GM23338 (cell line): ENCODE results near the gene ZSWIM5. TPM values are rescaled to one million over a fixed set of nuclear protein-coding genes. Genes with fewer than 3 reads are reported as not detected.
A peak's percentile ranks its signal among the peaks of the same experiment; 100 is the strongest.
"Not testable (repeated sequence)": the region's sequence is repeated elsewhere in the genome, so short reads cannot be mapped to it uniquely, and the experiment has no call there.

Experiments
- ATAC-seq: fragments of 200-7000 bp; cut with Tn5 transposase; 3 replicates; pipeline ENCODE4 v1.9.1; 2020
- DNase-seq: peaks from one replicate; pipeline ENCODE4 v3.0.0-alpha.2; 2015; ENCODE audit warnings: low spot score
- H2AFZ ChIP-seq: fragments of 200-600 bp; sonication (generic); 2 replicates; pipeline ENCODE4 v1.8.0; 2016; ENCODE audit warnings: antibody characterized with exemption, mild to moderate bottlenecking, moderate library complexity
- H3F3A ChIP-seq: fragments of 200-600 bp; sonication (generic); replicated peaks from 2 replicates; pipeline ENCODE4 v1.8.0; 2017; ENCODE audit warnings: antibody characterized with exemption, mixed run types, low read depth
- H3K27ac ChIP-seq: fragments of 200-600 bp; sonication (generic); 2 replicates; pipeline ENCODE4 v1.6.1; 2016; ENCODE audit warnings: low read depth
- H3K27me3 ChIP-seq: fragments of 200-600 bp; sonication (generic); 2 replicates; pipeline ENCODE4 v1.8.0; 2016; ENCODE audit warnings: mild to moderate bottlenecking, mixed run types, moderate library complexity; ENCODE audit not compliant: insufficient read depth
- H3K36me3 ChIP-seq: fragments of 200-600 bp; sonication (generic); 2 replicates; pipeline ENCODE4 v1.8.0; 2016; ENCODE audit warnings: mild to moderate bottlenecking; ENCODE audit not compliant: insufficient read depth
- H3K4me1 ChIP-seq: fragments of 200-600 bp; sonication (generic); 2 replicates; pipeline ENCODE4 v1.8.0; 2016; ENCODE audit warnings: mild to moderate bottlenecking, moderate library complexity; ENCODE audit not compliant: insufficient read depth
- H3K4me2 ChIP-seq: fragments of 200-600 bp; sonication (generic); 2 replicates; pipeline ENCODE4 v1.7.1; 2017; ENCODE audit warnings: mixed run types
- H3K4me3 ChIP-seq: fragments of 200-600 bp; sonication (generic); 2 replicates; pipeline ENCODE4 v1.6.1; 2016; ENCODE audit warnings: mixed run types
- H3K79me2 ChIP-seq: fragments of 200-600 bp; sonication (generic); replicated peaks from 2 replicates; pipeline ENCODE4 v1.8.0; 2017; ENCODE audit warnings: mild to moderate bottlenecking; ENCODE audit not compliant: insufficient read depth
- H3K9me2 ChIP-seq: fragments of 200-600 bp; sonication (generic); 2 replicates; pipeline ENCODE4 v1.8.0; 2017; ENCODE audit not compliant: insufficient read depth
- H4K20me1 ChIP-seq: fragments of 200-600 bp; sonication (generic); replicated peaks from 2 replicates; pipeline ENCODE4 v1.8.0; 2017; ENCODE audit warnings: mild to moderate bottlenecking; ENCODE audit not compliant: insufficient read depth
- H3K27ac Mint-ChIP-seq: 2 replicates; pipeline ENCODE4 v1.8.0; 2020; ENCODE audit warnings: inconsistent platforms, mild to moderate bottlenecking, moderate library complexity, mixed read lengths
- H3K27me3 Mint-ChIP-seq: 3 replicates; pipeline ENCODE4 v1.8.0; 2022; ENCODE audit warnings: low read depth, mild to moderate bottlenecking, moderate library complexity, mixed read lengths, inconsistent platforms; ENCODE audit not compliant: insufficient read depth, poor library complexity
- H3K36me3 Mint-ChIP-seq: 3 replicates; pipeline ENCODE4 v1.8.0; 2021; ENCODE audit warnings: low read depth, mild to moderate bottlenecking, inconsistent platforms, moderate library complexity, mixed read lengths
- H3K4me1 Mint-ChIP-seq: 3 replicates; pipeline ENCODE4 v1.8.0; 2020; ENCODE audit warnings: mild to moderate bottlenecking, inconsistent platforms, mixed read lengths
- H3K4me3 Mint-ChIP-seq: 3 replicates; pipeline ENCODE4 v1.8.0; 2021; ENCODE audit warnings: moderate library complexity, mild to moderate bottlenecking, inconsistent platforms, mixed read lengths
- H3K9me3 Mint-ChIP-seq: 3 replicates; pipeline ENCODE4 v1.8.0; 2020; ENCODE audit warnings: moderate library complexity, mild to moderate bottlenecking, inconsistent platforms, mixed read lengths
- CREB1 ChIP-seq: fragments of 250-450 bp; sonication (Bioruptor Pico); IDR thresholded peaks from 2 replicates; pipeline ENCODE4 v1.5.0; 2020; ENCODE audit warnings: low read depth, mild to moderate bottlenecking, moderate library complexity
- EZH2 ChIP-seq: fragments of 200-600 bp; sonication (generic); IDR thresholded peaks from one replicate; pipeline ENCODE4 v1.8.0; 2017; ENCODE audit warnings: antibody characterized with exemption, mild to moderate bottlenecking, low read depth; ENCODE audit not compliant: unreplicated experiment
- JUNB ChIP-seq: IDR thresholded peaks from one replicate; pipeline ENCODE4 v1.6.1; 2016; ENCODE audit warnings: antibody characterized with exemption; ENCODE audit not compliant: unreplicated experiment
- NANOG ChIP-seq: IDR thresholded peaks from 2 replicates; pipeline ENCODE4 v1.6.1; 2016; ENCODE audit warnings: antibody characterized with exemption, borderline replicate concordance
- POLR2AphosphoS5 ChIP-seq: IDR thresholded peaks from 2 replicates; pipeline ENCODE4 v1.6.1; 2016; ENCODE audit warnings: antibody characterized with exemption, low read depth
- ZNF114 ChIP-seq: fragments of 250-450 bp; sonication (Bioruptor Pico); IDR thresholded peaks from 2 replicates; pipeline ENCODE4 v1.5.0; 2020; ENCODE audit warnings: mild to moderate bottlenecking, moderate library complexity
- ZNF331 ChIP-seq: fragments of 250-450 bp; sonication (Bioruptor Pico); IDR thresholded peaks from 2 replicates; pipeline ENCODE4 v1.5.0; 2020; ENCODE audit warnings: low read depth, mild to moderate bottlenecking, moderate library complexity
- polyA plus RNA-seq: library from polyadenylated mRNA; unstranded; fragments of >200 nt; fragmentation: Nextera tagmentation; extraction: Ambion mirVana; gene quantifications from 2 replicates; pipeline ENCODE4 v1.2.1, GENCODE V29; 2016
- total RNA-seq: library from RNA; depleted of rRNA; stranded (reverse); fragments of >200 nt; shearing (Covaris generic); gene quantifications from 2 replicates; pipeline ENCODE4 v1.2.3, GENCODE V29; 2014
- TF ChIP-seq, protein P1 (sequence below): IDR thresholded peaks from 2 replicates; pipeline ENCODE4 v1.6.1; 2016; ENCODE audit warnings: antibody characterized with exemption
- TF ChIP-seq, protein P2 (sequence below), 2 experiments: fragments of 200-600 bp in 1 of 2; sonication (generic) in 1 of 2; conservative IDR thresholded peaks; 2 replicates each; pipeline versions ENCODE4 v1.5.1 to v1.6.1; 2016 to 2017; ENCODE audit warnings: antibody characterized with exemption in 2 of 2, low read depth in 2 of 2, mild to moderate bottlenecking in 2 of 2, moderate library complexity in 1 of 2
- TF ChIP-seq, protein P3 (sequence below): IDR thresholded peaks from one replicate; pipeline ENCODE4 v1.6.1; 2018; ENCODE audit warnings: antibody characterized with exemption; ENCODE audit not compliant: unreplicated experiment

ZSWIM5 gene
- total and polyA plus RNA-seq, 2 experiments from 2014 or later = 0.65 to 3.6 TPM

DNA sequence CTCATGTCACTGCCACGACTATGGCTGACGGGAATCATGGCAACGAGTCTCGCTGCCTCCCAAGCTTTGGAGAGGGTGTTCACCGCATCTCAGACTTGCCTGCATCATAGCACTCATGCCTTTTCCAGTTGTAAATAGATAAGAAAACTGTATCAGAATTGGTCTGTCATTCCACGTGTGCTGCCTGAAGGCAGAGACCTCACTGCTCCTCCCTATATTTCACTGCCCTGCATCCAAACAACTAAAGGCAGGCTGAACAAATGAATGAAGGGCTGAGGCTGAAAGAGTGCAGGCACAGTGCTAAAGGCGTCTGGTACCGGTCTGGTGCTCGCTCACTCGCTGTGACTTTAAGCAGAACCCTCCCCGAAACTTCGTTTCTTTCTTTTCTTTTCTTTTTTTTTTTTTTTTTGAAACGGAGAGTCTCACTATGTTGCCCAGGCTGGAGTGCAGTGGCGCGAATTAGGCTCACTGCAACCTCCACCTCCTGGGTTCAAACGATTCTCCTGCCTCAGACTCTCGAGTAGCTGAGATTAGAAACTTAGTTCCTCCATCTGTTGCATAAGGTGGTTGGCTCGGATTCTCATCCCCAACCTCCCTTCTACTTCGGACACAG is 220.6 kb downstream of the ZSWIM5 start:
- Mint-ChIP-seq H3K27me3 (peaks cover 5% of the 10 kb centered on the region), H3K36me3 (peaks cover 3% of the 10 kb centered on the region; the same call in 1 of the 3 replicates), H3K27ac (no peak overlapping the region; the same call in 1 of the 2 replicates), H3K4me1 (peaks cover 3% of the 10 kb centered on the region; the same call in 2 of the 3 replicates), H3K4me3 (peak overlapping the region; percentile 100), H3K9me3 (peaks cover 5% of the 10 kb centered on the region; the same call in 2 of the 3 replicates)
- Histone ChIP-seq H3K4me1 (no peaks in the 10 kb centered on the region), H2AFZ (peak overlapping the region; percentile 94), H3K79me2 (peaks cover 13% of the 10 kb centered on the region), H3K27ac (no peak overlapping the region), H3K36me3 (no peaks in the 10 kb centered on the region; the same call in 1 of the 2 replicates), H3K27me3 (no peaks in the 10 kb centered on the region), H3K4me2 (peak overlapping the region; percentile 90), H3F3A (no peaks in the 10 kb centered on the region), H4K20me1 (no peaks in the 10 kb centered on the region), H3K4me3 (peak overlapping the region; percentile 96), H3K9me2 (no peaks in the 10 kb centered on the region)
- ATAC-seq (no peak; the same call in 2 of the 3 replicates), DNase-seq (no peak)
- TF ChIP-seq EZH2 = no peak

DNA sequence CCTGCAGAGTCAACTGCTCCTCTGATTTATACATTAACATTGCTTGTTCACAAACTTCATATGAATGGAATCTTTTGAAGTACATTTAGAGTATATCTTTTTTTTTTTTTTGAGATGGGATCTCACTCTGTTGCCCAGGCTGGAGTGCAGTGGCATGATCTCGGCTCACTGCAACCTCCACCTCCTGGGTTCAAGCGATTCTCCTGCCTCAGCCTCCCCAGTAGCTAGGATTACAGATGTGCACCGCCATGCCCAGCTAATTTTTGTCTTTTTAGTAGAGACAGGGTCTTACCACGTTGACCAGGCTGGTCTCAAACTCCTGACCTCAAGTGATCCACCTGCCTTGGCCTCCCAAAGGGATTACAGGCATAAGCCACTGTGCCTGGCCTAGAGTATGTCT is 229.0 kb downstream of the ZSWIM5 start:
- not testable (repeated sequence) for H3K4me3 Mint-ChIP-seq, H3K79me2 ChIP-seq, H3K27me3 Mint-ChIP-seq, H3K27ac Mint-ChIP-seq, H4K20me1 ChIP-seq, H3K4me1 ChIP-seq, H3F3A ChIP-seq, H3K4me2 ChIP-seq, H3K36me3 ChIP-seq, H3K9me3 Mint-ChIP-seq, DNase-seq, H3K9me2 ChIP-seq, H2AFZ ChIP-seq, H3K4me1 Mint-ChIP-seq, H3K4me3 ChIP-seq, H3K27me3 ChIP-seq, H3K27ac ChIP-seq, ATAC-seq
- H3K36me3 Mint-ChIP-seq = peaks cover 46% of the 10 kb centered on the region

DNA sequence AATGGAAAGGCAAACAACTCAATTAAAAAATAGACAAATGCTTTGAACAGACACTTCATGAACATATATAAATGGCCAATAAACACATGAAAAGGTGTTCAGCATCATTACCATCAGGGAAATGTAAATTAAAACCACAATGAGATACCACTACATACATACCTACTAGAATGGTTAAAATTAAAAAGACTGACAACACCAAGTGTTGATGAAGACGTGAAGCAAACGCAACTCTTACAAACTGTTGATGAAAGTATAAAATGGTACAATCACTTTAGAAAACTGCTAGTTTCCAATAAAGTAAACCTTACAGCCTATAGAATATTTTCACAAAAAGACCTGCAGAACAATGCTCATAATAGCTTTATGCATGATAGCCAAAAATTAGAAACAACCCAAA is 230.2 kb downstream of the ZSWIM5 start:
- no peaks in the 10 kb centered on the region for H3K79me2 ChIP-seq
- H3K36me3 Mint-ChIP-seq = peaks cover 46% of the 10 kb centered on the region
- H3K4me1 ChIP-seq = no peaks in the 10 kb centered on the region
- DNase-seq (no peak), ATAC-seq (no peak)
- H3K27me3 ChIP-seq = no peaks in the 10 kb centered on the region
- no peaks in the 10 kb centered on the region for H3K27me3 Mint-ChIP-seq
- H3K9me2 ChIP-seq = no peaks in the 10 kb centered on the region
- H3F3A ChIP-seq = no peaks in the 10 kb centered on the region
- no peak overlapping the region for H3K4me2 ChIP-seq
- no peak overlapping the region for H3K27ac ChIP-seq
- peaks cover 5% of the 10 kb centered on the region; the same call in 1 of the 3 replicates for H3K9me3 Mint-ChIP-seq
- H2AFZ ChIP-seq = no peak overlapping the region
- H3K27ac Mint-ChIP-seq = no peak overlapping the region
- H3K4me3 Mint-ChIP-seq = no peak overlapping the region
- no peak overlapping the region for H3K4me3 ChIP-seq
- H3K36me3 ChIP-seq = peaks cover 9% of the 10 kb centered on the region
- no peaks in the 10 kb centered on the region; the same call in none of the 2 replicates for H4K20me1 ChIP-seq
- no peaks in the 10 kb centered on the region for H3K4me1 Mint-ChIP-seq
- TF ChIP-seq CREB1 (no peak), JUNB (no peak), NANOG (no peak), EZH2 (no peak), ZNF114 (CRISPR knock-in tag) (no peak), ZNF331 (no peak), POLR2AphosphoS5 (no peak)
- TF ChIP-seq, protein P1, sequence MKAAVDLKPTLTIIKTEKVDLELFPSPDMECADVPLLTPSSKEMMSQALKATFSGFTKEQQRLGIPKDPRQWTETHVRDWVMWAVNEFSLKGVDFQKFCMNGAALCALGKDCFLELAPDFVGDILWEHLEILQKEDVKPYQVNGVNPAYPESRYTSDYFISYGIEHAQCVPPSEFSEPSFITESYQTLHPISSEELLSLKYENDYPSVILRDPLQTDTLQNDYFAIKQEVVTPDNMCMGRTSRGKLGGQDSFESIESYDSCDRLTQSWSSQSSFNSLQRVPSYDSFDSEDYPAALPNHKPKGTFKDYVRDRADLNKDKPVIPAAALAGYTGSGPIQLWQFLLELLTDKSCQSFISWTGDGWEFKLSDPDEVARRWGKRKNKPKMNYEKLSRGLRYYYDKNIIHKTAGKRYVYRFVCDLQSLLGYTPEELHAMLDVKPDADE = no peak
- TF ChIP-seq, protein P2, sequence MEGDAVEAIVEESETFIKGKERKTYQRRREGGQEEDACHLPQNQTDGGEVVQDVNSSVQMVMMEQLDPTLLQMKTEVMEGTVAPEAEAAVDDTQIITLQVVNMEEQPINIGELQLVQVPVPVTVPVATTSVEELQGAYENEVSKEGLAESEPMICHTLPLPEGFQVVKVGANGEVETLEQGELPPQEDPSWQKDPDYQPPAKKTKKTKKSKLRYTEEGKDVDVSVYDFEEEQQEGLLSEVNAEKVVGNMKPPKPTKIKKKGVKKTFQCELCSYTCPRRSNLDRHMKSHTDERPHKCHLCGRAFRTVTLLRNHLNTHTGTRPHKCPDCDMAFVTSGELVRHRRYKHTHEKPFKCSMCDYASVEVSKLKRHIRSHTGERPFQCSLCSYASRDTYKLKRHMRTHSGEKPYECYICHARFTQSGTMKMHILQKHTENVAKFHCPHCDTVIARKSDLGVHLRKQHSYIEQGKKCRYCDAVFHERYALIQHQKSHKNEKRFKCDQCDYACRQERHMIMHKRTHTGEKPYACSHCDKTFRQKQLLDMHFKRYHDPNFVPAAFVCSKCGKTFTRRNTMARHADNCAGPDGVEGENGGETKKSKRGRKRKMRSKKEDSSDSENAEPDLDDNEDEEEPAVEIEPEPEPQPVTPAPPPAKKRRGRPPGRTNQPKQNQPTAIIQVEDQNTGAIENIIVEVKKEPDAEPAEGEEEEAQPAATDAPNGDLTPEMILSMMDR (conservative IDR thresholded peaks at IDR 0.05; ENCODE audit: low read depth in 2 of 2) = no peak
- TF ChIP-seq, protein P3, sequence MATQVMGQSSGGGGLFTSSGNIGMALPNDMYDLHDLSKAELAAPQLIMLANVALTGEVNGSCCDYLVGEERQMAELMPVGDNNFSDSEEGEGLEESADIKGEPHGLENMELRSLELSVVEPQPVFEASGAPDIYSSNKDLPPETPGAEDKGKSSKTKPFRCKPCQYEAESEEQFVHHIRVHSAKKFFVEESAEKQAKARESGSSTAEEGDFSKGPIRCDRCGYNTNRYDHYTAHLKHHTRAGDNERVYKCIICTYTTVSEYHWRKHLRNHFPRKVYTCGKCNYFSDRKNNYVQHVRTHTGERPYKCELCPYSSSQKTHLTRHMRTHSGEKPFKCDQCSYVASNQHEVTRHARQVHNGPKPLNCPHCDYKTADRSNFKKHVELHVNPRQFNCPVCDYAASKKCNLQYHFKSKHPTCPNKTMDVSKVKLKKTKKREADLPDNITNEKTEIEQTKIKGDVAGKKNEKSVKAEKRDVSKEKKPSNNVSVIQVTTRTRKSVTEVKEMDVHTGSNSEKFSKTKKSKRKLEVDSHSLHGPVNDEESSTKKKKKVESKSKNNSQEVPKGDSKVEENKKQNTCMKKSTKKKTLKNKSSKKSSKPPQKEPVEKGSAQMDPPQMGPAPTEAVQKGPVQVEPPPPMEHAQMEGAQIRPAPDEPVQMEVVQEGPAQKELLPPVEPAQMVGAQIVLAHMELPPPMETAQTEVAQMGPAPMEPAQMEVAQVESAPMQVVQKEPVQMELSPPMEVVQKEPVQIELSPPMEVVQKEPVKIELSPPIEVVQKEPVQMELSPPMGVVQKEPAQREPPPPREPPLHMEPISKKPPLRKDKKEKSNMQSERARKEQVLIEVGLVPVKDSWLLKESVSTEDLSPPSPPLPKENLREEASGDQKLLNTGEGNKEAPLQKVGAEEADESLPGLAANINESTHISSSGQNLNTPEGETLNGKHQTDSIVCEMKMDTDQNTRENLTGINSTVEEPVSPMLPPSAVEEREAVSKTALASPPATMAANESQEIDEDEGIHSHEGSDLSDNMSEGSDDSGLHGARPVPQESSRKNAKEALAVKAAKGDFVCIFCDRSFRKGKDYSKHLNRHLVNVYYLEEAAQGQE = no peak
